ENCODE data around the gene SYNPO2.

The SYNPO2 gene

DNA sequence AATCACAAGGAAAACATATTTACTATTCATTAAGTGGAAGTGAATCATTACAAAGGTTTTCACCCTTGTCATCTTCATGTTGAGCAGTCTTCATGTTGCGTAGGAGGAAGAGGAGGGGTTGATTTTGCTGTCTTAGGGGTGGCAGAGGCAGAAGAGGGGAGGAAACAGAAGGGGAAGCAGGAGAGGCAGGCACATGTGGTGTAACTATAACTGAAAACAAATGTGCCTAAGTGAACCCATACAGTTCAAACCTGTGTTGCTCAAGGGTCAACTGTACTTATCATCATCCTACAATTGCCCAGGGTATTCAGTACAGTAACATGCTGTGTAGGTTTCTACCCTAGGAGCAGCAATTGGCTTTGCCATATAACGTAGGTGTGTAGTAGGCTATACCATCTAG, 47.2 kb downstream of the SYNPO2 start:
- Mint-ChIP-seq H3K27me3 (peaks cover 9% of the 10 kb centered on the region), H3K9me3 (ENCODE audit: low read depth) (no peaks in the 10 kb centered on the region), H3K27ac (no peak overlapping the region), H3K4me1 (ENCODE audit: low read depth) (no peaks in the 10 kb centered on the region), H3K4me3 (no peak overlapping the region), H3K36me3 (no peaks in the 10 kb centered on the region)

DNA sequence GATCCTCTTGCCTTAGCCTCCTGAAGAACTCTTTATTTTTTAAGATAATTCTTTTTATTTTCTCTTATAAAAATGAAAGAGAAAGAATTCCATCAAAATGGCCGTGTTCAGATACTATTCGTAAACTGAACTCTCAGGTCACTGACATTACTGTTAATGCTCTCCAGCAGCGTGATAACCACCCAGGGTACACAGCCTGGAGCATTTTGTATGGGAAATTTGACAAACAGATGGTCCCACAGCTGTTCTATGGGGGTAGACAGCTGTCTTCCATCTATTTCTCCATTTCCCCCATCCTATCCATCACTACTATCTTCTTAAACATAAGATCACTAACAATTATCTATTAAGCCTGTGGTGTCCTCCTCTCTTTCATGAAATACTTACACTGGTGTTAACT, 47.8 kb downstream of the SYNPO2 start:
- H3K4me3 Mint-ChIP-seq, result no peak overlapping the region
- no peaks in the 10 kb centered on the region for H3K36me3 Mint-ChIP-seq
- H3K27ac Mint-ChIP-seq, result no peak overlapping the region
- H3K27me3 Mint-ChIP-seq, result peaks cover 11% of the 10 kb centered on the region
- no peaks in the 10 kb centered on the region for H3K9me3 Mint-ChIP-seq (ENCODE audit: low read depth)
- H3K4me1 Mint-ChIP-seq (ENCODE audit: low read depth), result no peaks in the 10 kb centered on the region

DNA sequence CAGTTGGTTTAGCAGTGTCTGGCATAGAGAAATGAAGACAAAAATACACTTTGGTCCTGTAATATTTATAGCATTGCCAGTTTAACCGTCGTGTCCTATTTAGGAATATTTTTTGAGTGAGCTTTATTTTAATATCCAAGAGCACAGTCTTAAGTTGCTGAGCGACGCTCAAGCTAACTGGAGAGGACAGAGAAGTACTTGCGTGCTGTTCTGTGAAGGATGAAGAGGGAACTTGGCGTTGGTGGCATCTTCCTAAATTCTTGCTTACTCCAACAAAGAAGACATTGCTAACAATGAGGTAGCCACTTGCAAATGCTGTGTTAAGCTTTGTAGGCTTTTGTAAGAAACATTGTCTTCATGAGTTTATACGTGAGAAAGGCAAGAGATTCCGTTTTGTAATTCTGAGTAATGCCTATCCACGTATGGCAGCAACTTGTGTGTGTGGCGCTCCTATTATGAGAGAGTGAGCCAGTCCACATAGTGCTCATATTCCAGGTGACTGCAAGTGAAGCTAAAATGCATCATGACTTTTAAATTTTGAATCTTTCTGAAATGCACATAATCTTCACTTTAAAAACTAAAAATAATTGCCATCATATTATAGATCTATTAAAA, 50.6 kb downstream of the SYNPO2 start:
- Mint-ChIP-seq H3K36me3 (no peaks in the 10 kb centered on the region), H3K4me1 (ENCODE audit: low read depth) (no peaks in the 10 kb centered on the region), H3K9me3 (ENCODE audit: low read depth) (no peaks in the 10 kb centered on the region)

DNA sequence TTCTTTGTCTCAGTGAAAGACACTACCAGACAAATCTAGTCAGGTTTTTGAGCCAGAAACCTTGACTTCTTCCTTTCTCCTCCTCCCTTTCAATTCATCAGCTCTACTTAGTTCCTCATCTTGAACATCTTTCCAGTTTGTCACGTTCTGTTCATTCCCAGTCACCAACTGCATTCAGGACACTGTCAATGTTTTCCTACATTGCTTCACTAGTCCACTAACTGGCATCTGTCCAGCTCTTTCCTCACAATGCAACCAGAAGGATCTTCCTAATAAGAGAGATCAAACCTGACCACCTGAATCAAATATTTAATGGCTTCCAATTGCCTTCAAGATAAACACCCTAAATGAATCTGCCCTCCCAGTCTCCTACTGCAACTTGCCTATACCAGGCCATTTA, 52.5 kb downstream of the SYNPO2 start:
- no peaks in the 10 kb centered on the region for H3K9me3 Mint-ChIP-seq (ENCODE audit: low read depth)
- H3K27ac Mint-ChIP-seq, result no peak overlapping the region
- H3K4me3 Mint-ChIP-seq, result no peak overlapping the region
- no peaks in the 10 kb centered on the region for H3K4me1 Mint-ChIP-seq (ENCODE audit: low read depth)
- peaks cover 11% of the 10 kb centered on the region for H3K27me3 Mint-ChIP-seq
- H3K36me3 Mint-ChIP-seq, result no peaks in the 10 kb centered on the region

More for the DNA sequence above, 50.6 kb downstream of the SYNPO2 start:
- H3K27me3 Mint-ChIP-seq, result peaks cover 11% of the 10 kb centered on the region
- no peak overlapping the region for H3K27ac Mint-ChIP-seq
- no peak overlapping the region for H3K4me3 Mint-ChIP-seq

DNA sequence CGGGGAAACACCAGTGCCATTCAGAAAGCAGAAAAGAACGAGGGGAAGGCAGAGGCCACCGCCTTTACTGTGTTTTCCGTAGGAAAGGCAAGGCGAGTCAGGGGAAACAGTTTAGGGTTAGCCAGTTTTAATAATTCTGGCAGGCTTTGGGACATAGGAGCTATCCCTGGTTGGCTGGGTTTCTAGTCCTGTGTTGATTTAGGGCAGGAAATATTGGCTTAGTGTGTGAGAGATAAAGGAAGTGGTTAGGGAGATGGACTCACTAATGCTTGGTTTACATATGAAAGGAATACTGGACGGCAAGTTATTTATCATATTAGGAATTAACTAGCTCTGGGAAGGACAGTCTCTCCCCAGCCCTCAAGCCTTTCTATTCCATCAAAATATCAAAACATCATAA, 53.1 kb downstream of the SYNPO2 start:
- Mint-ChIP-seq H3K36me3 (no peaks in the 10 kb centered on the region), H3K27ac (no peak overlapping the region), H3K4me1 (ENCODE audit: low read depth) (no peaks in the 10 kb centered on the region), H3K9me3 (ENCODE audit: low read depth) (no peaks in the 10 kb centered on the region), H3K27me3 (peaks cover 9% of the 10 kb centered on the region), H3K4me3 (no peak overlapping the region)

DNA sequence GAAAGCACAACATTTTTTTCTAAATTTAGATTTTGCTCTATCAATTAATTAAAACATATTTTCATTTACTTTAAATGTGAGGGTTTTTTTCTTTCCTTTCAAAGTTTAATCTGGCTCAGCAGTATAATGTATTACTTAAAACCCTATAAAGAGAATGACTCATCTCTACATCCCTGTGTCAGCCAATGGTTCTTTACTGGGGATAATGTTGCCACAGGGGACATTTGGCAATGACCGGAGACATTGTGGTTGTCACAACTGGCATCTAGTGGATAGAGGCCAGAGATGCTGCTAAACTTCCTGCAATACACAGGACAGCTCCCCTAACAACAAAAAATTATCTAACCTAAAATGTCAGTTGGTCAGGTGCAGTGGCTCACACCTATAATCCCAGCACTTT, 53.8 kb downstream of the SYNPO2 start:
- H3K4me1 Mint-ChIP-seq (ENCODE audit: low read depth), result no peaks in the 10 kb centered on the region
- H3K27me3 Mint-ChIP-seq, result peaks cover 8% of the 10 kb centered on the region
- no peak overlapping the region for H3K27ac Mint-ChIP-seq
- H3K36me3 Mint-ChIP-seq, result no peaks in the 10 kb centered on the region
- no peaks in the 10 kb centered on the region for H3K9me3 Mint-ChIP-seq (ENCODE audit: low read depth)
- H3K4me3 Mint-ChIP-seq, result no peak overlapping the region

DNA sequence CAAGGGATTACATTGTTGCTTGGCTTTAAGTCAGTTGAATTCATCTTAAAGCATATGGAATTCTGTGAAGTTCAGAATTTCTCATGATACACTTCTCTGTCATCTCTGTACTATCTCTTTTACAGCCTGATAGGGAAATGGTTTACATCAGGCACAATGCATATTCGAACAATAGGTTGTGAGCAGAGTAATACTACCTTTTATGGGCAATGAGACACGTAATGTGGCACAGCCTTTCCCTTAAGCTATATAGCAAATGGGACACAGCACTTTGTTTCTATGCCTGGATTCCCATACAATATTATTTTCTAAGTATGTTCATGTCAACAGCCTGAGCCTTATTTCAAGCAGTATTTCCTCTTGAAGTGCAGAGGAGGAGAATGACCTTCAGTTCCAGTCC, 58.4 kb downstream of the SYNPO2 start:
- H3K4me3 Mint-ChIP-seq, result no peak overlapping the region

DNA sequence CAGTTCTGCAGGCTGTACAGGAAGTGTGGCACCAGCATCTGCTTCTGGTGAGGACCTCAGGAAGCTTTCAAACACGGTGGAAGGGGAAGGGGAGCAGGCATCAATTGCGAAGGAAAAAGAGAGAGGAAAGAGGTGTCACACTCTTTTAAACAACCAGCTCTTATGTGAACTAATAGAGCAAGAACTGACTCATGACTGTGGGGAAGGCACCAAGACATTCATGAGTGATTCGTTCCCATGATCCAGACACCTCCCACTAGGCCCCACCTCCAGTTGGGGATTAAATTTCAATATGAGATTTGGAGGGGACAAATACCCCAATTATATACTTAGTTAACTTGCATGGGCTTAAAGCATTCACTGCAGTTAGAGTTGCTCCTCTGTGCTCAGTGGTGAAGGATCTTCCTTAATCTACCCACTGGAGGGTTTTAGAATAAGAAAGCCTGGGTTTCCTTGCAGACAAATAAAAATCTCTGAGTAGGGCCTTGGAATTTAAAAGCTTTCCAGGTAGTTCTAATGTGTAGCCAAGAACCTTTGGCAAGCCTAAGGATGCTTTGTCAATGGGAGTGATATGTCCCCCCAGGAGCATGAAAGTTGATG, 60.0 kb downstream of the SYNPO2 start:
- no peak overlapping the region for H3K27ac Mint-ChIP-seq
- H3K4me1 Mint-ChIP-seq (ENCODE audit: low read depth), result no peaks in the 10 kb centered on the region
- H3K4me3 Mint-ChIP-seq, result no peak overlapping the region
- H3K36me3 Mint-ChIP-seq, result no peaks in the 10 kb centered on the region
- no peaks in the 10 kb centered on the region for H3K9me3 Mint-ChIP-seq (ENCODE audit: low read depth)
- no peaks in the 10 kb centered on the region for H3K27me3 Mint-ChIP-seq

More for the DNA sequence above, 58.4 kb downstream of the SYNPO2 start:
- H3K4me1 Mint-ChIP-seq (ENCODE audit: low read depth), result no peaks in the 10 kb centered on the region
- H3K27me3 Mint-ChIP-seq, result no peaks in the 10 kb centered on the region
- no peak overlapping the region for H3K27ac Mint-ChIP-seq
- no peaks in the 10 kb centered on the region for H3K36me3 Mint-ChIP-seq
- no peaks in the 10 kb centered on the region for H3K9me3 Mint-ChIP-seq (ENCODE audit: low read depth)

DNA sequence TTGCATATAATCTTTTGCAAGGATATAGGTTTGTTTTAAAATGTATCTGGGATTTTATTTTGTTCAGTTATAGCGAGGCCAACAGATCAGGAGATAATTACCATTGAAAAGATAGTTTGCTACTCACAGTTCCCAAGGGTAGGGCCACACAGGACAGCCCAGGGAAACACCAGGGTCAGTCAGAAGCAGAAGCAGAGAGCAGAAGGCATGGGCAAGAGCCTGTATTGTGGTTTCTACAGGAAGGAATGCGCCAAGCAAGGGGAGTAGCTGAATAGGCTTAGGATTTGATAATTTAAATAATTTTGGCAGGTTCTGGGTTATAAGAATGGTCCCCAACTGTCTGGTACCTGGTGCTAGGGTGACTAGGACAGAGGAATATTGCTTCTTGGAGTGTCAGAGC, 61.6 kb downstream of the SYNPO2 start:
- no peak overlapping the region for H3K27ac Mint-ChIP-seq
- no peaks in the 10 kb centered on the region for H3K4me1 Mint-ChIP-seq (ENCODE audit: low read depth)
- no peaks in the 10 kb centered on the region for H3K36me3 Mint-ChIP-seq
- no peaks in the 10 kb centered on the region for H3K9me3 Mint-ChIP-seq (ENCODE audit: low read depth)
- H3K4me3 Mint-ChIP-seq, result no peak overlapping the region
- H3K27me3 Mint-ChIP-seq, result no peaks in the 10 kb centered on the region

DNA sequence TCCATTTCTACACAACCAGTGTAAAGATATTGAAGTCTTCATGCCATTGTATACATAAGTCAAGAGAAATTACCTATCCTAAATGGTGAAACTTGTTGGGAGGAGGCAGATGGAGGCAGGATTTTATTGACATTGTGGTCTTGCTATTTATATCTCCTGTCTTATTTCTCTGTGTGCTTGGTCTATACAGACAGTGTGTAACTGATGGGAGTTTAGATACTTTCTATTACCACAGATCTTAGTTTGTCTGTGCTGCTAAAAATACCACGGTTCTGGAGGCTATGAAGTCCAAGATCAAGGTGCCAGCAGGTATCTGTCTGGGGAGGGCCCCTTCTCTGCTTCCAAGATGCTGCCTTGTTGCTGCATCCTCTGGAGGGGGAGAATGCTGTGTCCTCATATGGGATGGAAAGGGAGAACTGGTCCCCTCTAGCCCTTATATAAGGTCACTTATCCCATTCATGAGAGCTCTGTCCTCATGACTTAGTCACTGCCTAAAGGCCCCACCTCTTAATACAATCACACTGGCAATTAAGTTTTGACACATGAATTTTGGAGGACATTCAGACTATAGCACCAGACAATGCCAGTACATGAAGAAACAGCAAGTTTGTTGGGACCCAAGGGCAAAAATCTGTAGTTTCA, 62.4 kb downstream of the SYNPO2 start:
- Mint-ChIP-seq H3K4me1 (ENCODE audit: low read depth) (no peaks in the 10 kb centered on the region), H3K9me3 (ENCODE audit: low read depth) (no peaks in the 10 kb centered on the region), H3K27ac (no peak overlapping the region), H3K36me3 (no peaks in the 10 kb centered on the region), H3K4me3 (no peak overlapping the region), H3K27me3 (no peaks in the 10 kb centered on the region)

DNA sequence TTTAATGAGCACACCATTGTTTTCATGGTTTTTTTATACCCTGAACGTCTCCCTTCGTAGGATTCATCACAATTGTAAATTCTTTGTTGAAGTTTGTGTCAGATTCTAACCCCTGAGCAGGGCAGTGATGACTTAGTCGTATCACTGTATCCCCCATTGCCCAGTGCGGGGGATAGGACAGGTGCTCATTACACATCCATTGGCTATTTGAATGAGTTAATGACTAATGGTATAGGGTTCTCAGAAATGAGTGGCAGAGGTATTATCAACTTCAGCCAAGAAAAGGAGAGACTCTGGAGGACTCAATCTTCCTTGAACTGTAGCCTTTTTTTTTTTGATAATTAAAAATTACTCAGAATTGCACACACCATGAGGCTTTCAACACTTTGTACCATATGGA, 64.6 kb downstream of the SYNPO2 start:
- no peaks in the 10 kb centered on the region for H3K9me3 Mint-ChIP-seq (ENCODE audit: low read depth)
- H3K36me3 Mint-ChIP-seq, result no peaks in the 10 kb centered on the region
- H3K27me3 Mint-ChIP-seq, result no peaks in the 10 kb centered on the region
- no peaks in the 10 kb centered on the region for H3K4me1 Mint-ChIP-seq (ENCODE audit: low read depth)
- no peak overlapping the region for H3K27ac Mint-ChIP-seq
- H3K4me3 Mint-ChIP-seq, result no peak overlapping the region

DNA sequence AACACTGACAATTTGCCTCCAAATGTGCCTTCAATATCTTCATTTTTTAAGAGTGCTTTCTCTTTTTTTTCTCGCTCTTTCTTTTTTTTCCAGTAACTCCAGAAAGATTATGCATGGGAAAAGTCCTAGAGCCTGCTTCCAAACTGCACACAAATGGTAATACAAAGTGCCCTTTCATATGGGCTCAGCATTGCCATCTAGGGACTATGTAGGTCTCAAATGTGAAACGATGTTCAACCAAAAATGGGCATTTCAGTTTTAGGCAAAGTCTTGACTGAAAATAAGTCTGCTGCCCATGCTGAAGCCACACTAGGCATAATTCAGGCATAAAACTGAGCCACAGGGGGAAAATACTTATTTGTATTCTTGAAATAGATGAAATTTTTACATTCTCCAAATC, 65.6 kb downstream of the SYNPO2 start:
- Mint-ChIP-seq H3K36me3 (no peaks in the 10 kb centered on the region), H3K4me3 (no peak overlapping the region), H3K9me3 (ENCODE audit: low read depth) (no peaks in the 10 kb centered on the region), H3K27ac (no peak overlapping the region), H3K4me1 (ENCODE audit: low read depth) (no peaks in the 10 kb centered on the region), H3K27me3 (no peaks in the 10 kb centered on the region)

DNA sequence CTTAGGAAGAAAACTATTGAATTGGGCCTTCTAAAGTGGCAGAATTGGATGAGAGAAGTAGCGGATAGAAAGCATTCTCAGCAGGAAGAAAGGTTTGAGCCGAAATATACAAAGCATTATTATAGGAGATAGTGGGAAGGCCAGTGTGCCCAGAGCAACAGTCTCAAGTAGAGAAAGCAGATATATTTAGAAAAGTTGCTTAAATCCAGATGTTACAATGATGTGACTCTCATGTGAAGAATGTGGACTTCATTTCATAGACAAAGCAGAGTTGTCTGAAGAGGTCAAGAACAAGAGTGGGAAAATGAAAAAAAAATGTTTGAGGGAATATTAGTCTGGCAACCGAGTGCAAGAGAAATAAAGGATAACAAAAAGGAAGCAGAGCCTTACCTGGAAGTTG, 66.9 kb downstream of the SYNPO2 start:
- Mint-ChIP-seq H3K36me3 (no peaks in the 10 kb centered on the region), H3K4me1 (ENCODE audit: low read depth) (no peaks in the 10 kb centered on the region), H3K9me3 (ENCODE audit: low read depth) (no peaks in the 10 kb centered on the region), H3K4me3 (no peak overlapping the region), H3K27me3 (no peaks in the 10 kb centered on the region), H3K27ac (no peak overlapping the region)

DNA sequence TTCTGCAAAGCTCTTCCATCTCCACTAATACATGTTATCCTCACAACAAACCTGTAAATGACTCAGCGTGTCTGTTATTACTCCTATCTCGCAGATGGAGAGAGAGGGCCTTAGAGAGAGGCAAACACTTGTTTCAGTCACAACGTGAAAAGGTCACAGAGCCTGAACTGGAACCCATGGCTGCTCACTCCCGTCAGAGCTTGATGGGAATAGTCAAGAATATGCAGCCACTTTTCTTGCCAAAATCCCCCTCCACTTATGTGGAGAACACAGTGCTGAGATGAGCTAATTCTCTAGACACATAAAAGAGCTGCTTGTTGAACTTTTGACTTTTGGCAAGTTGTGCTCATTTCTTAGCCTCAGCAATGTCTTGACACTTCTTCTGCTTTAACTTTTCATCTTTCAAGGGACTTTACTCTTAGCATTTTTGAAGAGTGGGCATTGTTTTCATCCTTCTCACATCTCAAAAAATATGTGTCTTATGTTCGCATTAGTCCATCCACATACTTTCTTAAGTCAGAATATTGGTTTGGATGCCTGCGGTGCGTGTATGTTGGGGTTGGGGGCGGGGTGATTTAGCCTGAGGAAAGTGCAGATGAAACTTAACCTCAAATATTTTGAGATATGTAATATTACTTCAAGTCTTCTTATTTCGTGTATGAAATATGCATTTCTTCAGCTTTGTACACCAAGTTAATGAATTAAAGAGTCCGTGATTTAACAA, 69.2 kb downstream of the SYNPO2 start:
- H3K27me3 Mint-ChIP-seq, result no peaks in the 10 kb centered on the region
- no peak overlapping the region for H3K4me3 Mint-ChIP-seq
- no peaks in the 10 kb centered on the region for H3K9me3 Mint-ChIP-seq (ENCODE audit: low read depth)
- H3K4me1 Mint-ChIP-seq (ENCODE audit: low read depth), result no peaks in the 10 kb centered on the region
- no peak overlapping the region for H3K27ac Mint-ChIP-seq
- H3K36me3 Mint-ChIP-seq, result no peaks in the 10 kb centered on the region

DNA sequence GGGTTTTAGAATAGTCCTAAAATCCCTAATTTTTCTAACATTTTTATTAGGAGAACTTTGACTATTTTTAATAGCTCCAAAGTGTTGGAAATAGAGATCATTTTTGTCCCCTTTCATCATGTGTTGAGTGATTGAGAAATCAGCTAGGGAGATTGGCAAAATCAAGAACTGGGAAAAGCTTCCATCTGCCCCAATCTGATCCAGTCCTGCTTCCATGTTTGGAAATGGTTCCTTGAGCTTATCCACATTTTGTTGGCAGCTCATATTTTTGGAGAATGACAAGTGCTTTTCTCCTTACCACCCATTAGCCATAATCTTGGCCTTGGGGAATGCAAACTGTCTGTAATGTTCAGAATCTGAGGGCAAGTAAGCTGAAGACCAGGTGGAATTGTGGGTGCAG, 73.9 kb downstream of the SYNPO2 start:
- no peaks in the 10 kb centered on the region for H3K4me1 Mint-ChIP-seq (ENCODE audit: low read depth)
- H3K9me3 Mint-ChIP-seq (ENCODE audit: low read depth), result no peaks in the 10 kb centered on the region
- no peak overlapping the region for H3K27ac Mint-ChIP-seq
- no peaks in the 10 kb centered on the region for H3K36me3 Mint-ChIP-seq
- H3K27me3 Mint-ChIP-seq, result no peaks in the 10 kb centered on the region
- no peak overlapping the region for H3K4me3 Mint-ChIP-seq

All from activated naive CD8-positive, alpha-beta T cell (primary cell).